ENCODE data around the gene GYPB.
"Not testable (repeated sequence)": the region's sequence is repeated elsewhere in the genome, so short reads cannot be mapped to it uniquely, and the experiment has no call there.

GRCh38 chr4:144030708-144031107 lies 11.5 kb upstream of the GYPB start:
- not testable (repeated sequence) for TF ChIP-seq CTCF (IDR thresholded peaks at IDR 0.05); EZH2 (IDR thresholded peaks at IDR 0.05; ENCODE audit: borderline replicate concordance, insufficient read depth, low read depth, low read length, poor library complexity, severe bottlenecking)
